Testis (tissue), 2 donors: ENCODE measurements around the gene SPRYD3.

Experiments
- POLR2A ChIP-seq: fragments of 450-650 bp; IDR thresholded peaks from one replicate; pipeline ENCODE4 v1.6.1; 2017; ENCODE audit warnings: antibody characterized with exemption, mild to moderate bottlenecking, moderate library complexity
- TF ChIP-seq, protein P1 (sequence below), 3 experiments: fragments of 450-650 bp in 2 of 3; fragments of 200-600 bp in 1 of 3; sonication (generic) in 1 of 3; IDR thresholded peaks; one replicate each; pipeline ENCODE4 v1.5.1; 2016 to 2019; ENCODE audit warnings: antibody characterized with exemption in 3 of 3, mild to moderate bottlenecking in 2 of 3, moderate library complexity in 1 of 3

DNA sequence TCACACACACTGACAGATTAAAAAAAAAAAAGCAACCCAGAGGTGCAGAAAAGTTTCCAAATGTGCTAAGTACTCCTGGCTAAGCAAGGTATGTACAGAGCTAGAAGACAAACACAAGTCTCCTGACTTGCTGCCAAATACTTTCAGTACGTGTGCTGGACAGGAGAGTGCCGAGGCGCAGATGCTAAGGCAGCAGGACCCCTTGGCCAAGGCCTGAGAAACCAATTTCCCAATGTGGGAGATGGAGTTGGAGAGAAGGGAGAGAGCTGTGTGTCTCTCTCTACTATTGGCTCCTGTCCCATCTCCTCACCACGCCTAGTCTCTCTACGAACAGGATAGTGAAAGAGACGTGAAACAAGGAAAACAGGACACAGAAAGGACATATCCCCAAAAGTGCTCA is 5.3 kb downstream of the SPRYD3 start:
- TF ChIP-seq POLR2A: no peak
- TF ChIP-seq, protein P1, sequence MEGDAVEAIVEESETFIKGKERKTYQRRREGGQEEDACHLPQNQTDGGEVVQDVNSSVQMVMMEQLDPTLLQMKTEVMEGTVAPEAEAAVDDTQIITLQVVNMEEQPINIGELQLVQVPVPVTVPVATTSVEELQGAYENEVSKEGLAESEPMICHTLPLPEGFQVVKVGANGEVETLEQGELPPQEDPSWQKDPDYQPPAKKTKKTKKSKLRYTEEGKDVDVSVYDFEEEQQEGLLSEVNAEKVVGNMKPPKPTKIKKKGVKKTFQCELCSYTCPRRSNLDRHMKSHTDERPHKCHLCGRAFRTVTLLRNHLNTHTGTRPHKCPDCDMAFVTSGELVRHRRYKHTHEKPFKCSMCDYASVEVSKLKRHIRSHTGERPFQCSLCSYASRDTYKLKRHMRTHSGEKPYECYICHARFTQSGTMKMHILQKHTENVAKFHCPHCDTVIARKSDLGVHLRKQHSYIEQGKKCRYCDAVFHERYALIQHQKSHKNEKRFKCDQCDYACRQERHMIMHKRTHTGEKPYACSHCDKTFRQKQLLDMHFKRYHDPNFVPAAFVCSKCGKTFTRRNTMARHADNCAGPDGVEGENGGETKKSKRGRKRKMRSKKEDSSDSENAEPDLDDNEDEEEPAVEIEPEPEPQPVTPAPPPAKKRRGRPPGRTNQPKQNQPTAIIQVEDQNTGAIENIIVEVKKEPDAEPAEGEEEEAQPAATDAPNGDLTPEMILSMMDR (IDR thresholded peaks at IDR 0.05): no peak
